Body of pancreas (tissue), 4 donors: ENCODE data around the gene GAB2. TPM values are rescaled to one million over a fixed set of nuclear protein-coding genes. Genes with fewer than 3 reads are reported as not detected.

Experiments used
- ATAC-seq: fragments of 150-250 bp; one replicate; pipeline ENCODE4 v1.9.1; 2016
- DNase-seq, 4 donors: peaks; one replicate each; pipeline ENCODE4 v3.0.0-alpha.2; 2019
- H3K27ac ChIP-seq, 4 donors: fragments of 200-600 bp; sonication (generic); 1 replicate in 3 of 4; 2 replicates in 1 of 4; pipeline versions ENCODE4 v1.5.1 to v1.6.1; 2016 to 2019; ENCODE audit warnings: mild to moderate bottlenecking in 1 of 4, mixed read lengths in 1 of 4, moderate library complexity in 1 of 4
- H3K27me3 ChIP-seq, 2 donors: fragments of 200-600 bp; sonication (generic); one replicate each; pipeline ENCODE4 v1.6.0; 2016; ENCODE audit warnings: mild to moderate bottlenecking in 1 of 2
- H3K36me3 ChIP-seq, 2 donors: fragments of 200-600 bp; sonication (generic); replicated peaks in 1 of 2; 2 replicates each; pipeline ENCODE4 v1.5.1; 2016; ENCODE audit warnings: low read depth in 2 of 2; ENCODE audit not compliant: insufficient read depth in 1 of 2
- H3K4me1 ChIP-seq: fragments of 200-600 bp; sonication (generic); one replicate; pipeline ENCODE4 v1.6.0; 2016
- H3K4me3 ChIP-seq, 2 donors: fragments of 200-600 bp; sonication (generic); 1 replicate in 1 of 2; 2 replicates in 1 of 2; pipeline ENCODE4 v1.5.1; 2016 to 2019
- H3K9me3 ChIP-seq, 3 donors: fragments of 200-600 bp; sonication (generic); 1 replicate in 2 of 3; 2 replicates in 1 of 3; pipeline ENCODE4 v1.5.1; 2016
- POLR2A ChIP-seq, 3 donors: fragments of 450-650 bp; IDR thresholded peaks; one replicate each; pipeline ENCODE4 v1.6.1; 2016; ENCODE audit warnings: antibody characterized with exemption in 3 of 3, mild to moderate bottlenecking in 2 of 3
- WGBS, 2 donors: methylation state at CpG; one replicate each; pipeline ENCODE4 v1.1.5; 2017; 5-methylcytosine and 5-hydroxymethylcytosine counted together
- intact Hi-C: fragments of 100-400 bp; cut with DNase I; formaldehyde crosslinking; loops from one replicate; pipeline ENCODE4 v1.15.1; 2023
- total RNA-seq, 2 donors: library from RNA; depleted of rRNA; stranded (reverse); fragments of >200 nt; gene quantifications; one replicate each; pipeline ENCODE4 v1.1.0, GENCODE V29; 2016
- TF ChIP-seq, protein P1 (sequence below), 7 experiments: fragments of 450-650 bp in 4 of 7; fragments of 200-600 bp in 3 of 7; sonication (generic) in 3 of 7; IDR thresholded peaks; one replicate each; pipeline ENCODE4 v1.5.1; 2016 to 2019; ENCODE audit warnings: antibody characterized with exemption in 7 of 7

Gene GAB2
- total RNA-seq, 2 donors from 2014 or later = 6.9 to 16.9 TPM

- intact Hi-C loops = no loop called here
- DNase-seq (peak in 1 of 4 donors; percentile 24), ATAC-seq (no peak)
- H3K27me3 ChIP-seq = no peaks in the 10 kb centered on the region
- H3K4me1 ChIP-seq = peaks cover 11% of the 10 kb centered on the region
- 45 to 54% methylated on average over 9 of the region's 9 CpGs for WGBS, 2 donors
- no peaks in the 10 kb centered on the region for H3K36me3 ChIP-seq
- TF ChIP-seq, protein P1, sequence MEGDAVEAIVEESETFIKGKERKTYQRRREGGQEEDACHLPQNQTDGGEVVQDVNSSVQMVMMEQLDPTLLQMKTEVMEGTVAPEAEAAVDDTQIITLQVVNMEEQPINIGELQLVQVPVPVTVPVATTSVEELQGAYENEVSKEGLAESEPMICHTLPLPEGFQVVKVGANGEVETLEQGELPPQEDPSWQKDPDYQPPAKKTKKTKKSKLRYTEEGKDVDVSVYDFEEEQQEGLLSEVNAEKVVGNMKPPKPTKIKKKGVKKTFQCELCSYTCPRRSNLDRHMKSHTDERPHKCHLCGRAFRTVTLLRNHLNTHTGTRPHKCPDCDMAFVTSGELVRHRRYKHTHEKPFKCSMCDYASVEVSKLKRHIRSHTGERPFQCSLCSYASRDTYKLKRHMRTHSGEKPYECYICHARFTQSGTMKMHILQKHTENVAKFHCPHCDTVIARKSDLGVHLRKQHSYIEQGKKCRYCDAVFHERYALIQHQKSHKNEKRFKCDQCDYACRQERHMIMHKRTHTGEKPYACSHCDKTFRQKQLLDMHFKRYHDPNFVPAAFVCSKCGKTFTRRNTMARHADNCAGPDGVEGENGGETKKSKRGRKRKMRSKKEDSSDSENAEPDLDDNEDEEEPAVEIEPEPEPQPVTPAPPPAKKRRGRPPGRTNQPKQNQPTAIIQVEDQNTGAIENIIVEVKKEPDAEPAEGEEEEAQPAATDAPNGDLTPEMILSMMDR (IDR thresholded peaks at IDR 0.05) = no peak
- no peak for TF ChIP-seq POLR2A (IDR thresholded peaks at IDR 0.05)
- H3K4me3 ChIP-seq = no peak overlapping the region
- no peaks in the 10 kb centered on the region for H3K9me3 ChIP-seq
- no peak overlapping the region for H3K27ac ChIP-seq
These were observed 39.8 kb downstream of the GAB2 start for GRCh38 chr11:78377625-78378418.

DNA sequence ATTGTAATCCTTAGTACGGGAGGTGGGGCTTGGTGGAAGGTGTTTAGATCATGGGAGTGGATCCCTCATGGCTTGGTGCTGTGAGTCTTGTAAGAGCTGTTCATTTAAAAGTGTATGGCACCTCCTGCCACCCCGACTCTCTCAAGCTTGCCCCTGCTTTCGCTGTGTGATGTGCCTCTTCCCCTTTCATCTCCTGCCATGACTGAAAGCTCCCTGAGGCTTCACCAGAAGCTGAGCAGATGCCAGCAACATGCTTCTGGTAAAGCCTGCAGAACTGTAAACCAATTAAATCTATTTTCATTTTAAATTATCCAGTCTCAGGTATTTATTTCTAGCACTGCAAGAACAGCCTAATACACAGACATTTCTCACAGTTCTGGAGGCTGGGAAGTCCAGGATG lies 40.8 kb downstream of the GAB2 start:
- TF ChIP-seq, protein P1 (IDR thresholded peaks at IDR 0.05) = no peak
- TF ChIP-seq POLR2A (IDR thresholded peaks at IDR 0.05) = no peak
- no peaks in the 10 kb centered on the region for H3K27me3 ChIP-seq
- H3K27ac ChIP-seq = no peak overlapping the region
- intact Hi-C loops = no loop called here
- no peak overlapping the region for H3K4me3 ChIP-seq
- no peak for ATAC-seq
- no peaks in the 10 kb centered on the region for H3K9me3 ChIP-seq
- WGBS, 2 donors = 92 to 99% methylated on average over 3 of the region's 3 CpGs
- no peaks in the 10 kb centered on the region for H3K36me3 ChIP-seq
- peaks cover 11% of the 10 kb centered on the region for H3K4me1 ChIP-seq
- DNase-seq = no peak

GRCh38 chr11:78374917-78375316 lies 42.7 kb downstream of the GAB2 start:
- Histone ChIP-seq H3K36me3 (no peaks in the 10 kb centered on the region), H3K4me1 (peaks cover 11% of the 10 kb centered on the region), H3K9me3 (no peaks in the 10 kb centered on the region), H3K27me3 (no peaks in the 10 kb centered on the region), H3K4me3 (no peak overlapping the region), H3K27ac (no peak overlapping the region)
- ATAC-seq (no peak), DNase-seq (no peak)
- intact Hi-C loops = no loop called here
- WGBS, 2 donors = 61 to 81% methylated on average over 3 of the region's 3 CpGs
- TF ChIP-seq POLR2A (IDR thresholded peaks at IDR 0.05) = no peak
- TF ChIP-seq, protein P1 (IDR thresholded peaks at IDR 0.05) = no peak

- H3K9me3 ChIP-seq = no peaks in the 10 kb centered on the region
- intact Hi-C loops = no loop called here
- no peaks in the 10 kb centered on the region for H3K27me3 ChIP-seq
- TF ChIP-seq POLR2A (IDR thresholded peaks at IDR 0.05) = no peak
- TF ChIP-seq, protein P1 (IDR thresholded peaks at IDR 0.05) = no peak
- H3K4me3 ChIP-seq = no peak overlapping the region
- ATAC-seq = no peak
- H3K4me1 ChIP-seq = peaks cover 11% of the 10 kb centered on the region
- 88 to 90% methylated on average over 1 of the region's 1 CpG for WGBS, 2 donors
- no peaks in the 10 kb centered on the region for H3K36me3 ChIP-seq
- DNase-seq = no peak
- no peak overlapping the region for H3K27ac ChIP-seq
These were observed 43.9 kb downstream of the GAB2 start for GRCh38 chr11:78373689-78374088.
